ENCODE results near the gene TECPR1.

Gene TECPR1

DNA sequence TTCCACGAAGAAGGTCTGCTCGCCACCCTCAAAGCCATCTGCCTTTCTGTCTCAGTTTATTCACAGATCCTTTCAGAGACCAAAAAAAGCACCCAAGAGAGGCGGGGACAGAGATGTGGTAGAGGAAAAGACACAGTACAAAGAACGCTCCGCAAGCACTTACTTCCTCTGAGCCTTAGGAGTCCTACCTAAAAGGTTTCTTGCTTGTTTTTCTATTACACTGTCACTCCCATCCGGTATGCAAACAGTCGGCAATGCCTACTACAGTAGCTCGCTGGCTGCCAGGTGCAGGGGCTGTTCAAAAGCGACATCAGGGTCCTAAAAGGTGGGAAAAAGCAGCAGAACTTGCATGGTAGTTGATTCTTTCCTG, 816 bp downstream of the TECPR1 start:
- H3K4me3 ChIP-seq (ENCODE audit: low read depth, low read length) = peak overlapping the region; percentile 92
- ChIA-PET CTCF (interaction anchor here (0.5 to 1.1 kb wide), 4 partner anchors 10 to 271 kb away, joined by 3 to 4 read pairs (median 3); partner anchors contain the start of gene BAIAP2L1), POLR2A (no interaction called here)
- peaks cover 4% of the 10 kb centered on the region in 2 experiments for H3K36me3 ChIP-seq (ENCODE audit: control insufficient read depth in 2 of 2, insufficient read depth in 1 of 2, low read length in 2 of 2)
- peaks cover 2% of the 10 kb centered on the region; the same call in 1 of the 2 replicates for H3K4me1 ChIP-seq (ENCODE audit: control insufficient read depth, insufficient read depth, low read length)
- no peaks in the 10 kb centered on the region for H3K9me3 ChIP-seq (ENCODE audit: control insufficient read depth, insufficient read depth, low read depth, low read length)
- H3K27ac ChIP-seq (ENCODE audit: extremely low read depth, low read depth, low read length) = no peak overlapping the region; the same call in 1 of the 2 replicates
- no peak for TF ChIP-seq KLF10 (tag by site-specific recombination; IDR thresholded peaks at IDR 0.05)
- TF ChIP-seq ZNF280C (tag by site-specific recombination; IDR thresholded peaks at IDR 0.05) = no peak
- TF ChIP-seq ZNF202 (tag by site-specific recombination; IDR thresholded peaks at IDR 0.05; ENCODE audit: borderline replicate concordance) = no peak
- TF ChIP-seq ZNF514 (tag by site-specific recombination; IDR thresholded peaks at IDR 0.05) = no peak
- no peak for TF ChIP-seq SCRT1 (tag by site-specific recombination; IDR thresholded peaks at IDR 0.05; ENCODE audit: borderline replicate concordance)
- no peak for TF ChIP-seq FEZF1 (tag by site-specific recombination; IDR thresholded peaks at IDR 0.05)
- TF ChIP-seq, protein P1, sequence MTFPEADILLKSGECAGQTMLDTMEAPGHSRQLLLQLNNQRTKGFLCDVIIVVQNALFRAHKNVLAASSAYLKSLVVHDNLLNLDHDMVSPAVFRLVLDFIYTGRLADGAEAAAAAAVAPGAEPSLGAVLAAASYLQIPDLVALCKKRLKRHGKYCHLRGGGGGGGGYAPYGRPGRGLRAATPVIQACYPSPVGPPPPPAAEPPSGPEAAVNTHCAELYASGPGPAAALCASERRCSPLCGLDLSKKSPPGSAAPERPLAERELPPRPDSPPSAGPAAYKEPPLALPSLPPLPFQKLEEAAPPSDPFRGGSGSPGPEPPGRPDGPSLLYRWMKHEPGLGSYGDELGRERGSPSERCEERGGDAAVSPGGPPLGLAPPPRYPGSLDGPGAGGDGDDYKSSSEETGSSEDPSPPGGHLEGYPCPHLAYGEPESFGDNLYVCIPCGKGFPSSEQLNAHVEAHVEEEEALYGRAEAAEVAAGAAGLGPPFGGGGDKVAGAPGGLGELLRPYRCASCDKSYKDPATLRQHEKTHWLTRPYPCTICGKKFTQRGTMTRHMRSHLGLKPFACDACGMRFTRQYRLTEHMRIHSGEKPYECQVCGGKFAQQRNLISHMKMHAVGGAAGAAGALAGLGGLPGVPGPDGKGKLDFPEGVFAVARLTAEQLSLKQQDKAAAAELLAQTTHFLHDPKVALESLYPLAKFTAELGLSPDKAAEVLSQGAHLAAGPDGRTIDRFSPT (tag by site-specific recombination; IDR thresholded peaks at IDR 0.05) = no peak
- no peak for TF ChIP-seq SP3 (tag by site-specific recombination; IDR thresholded peaks at IDR 0.05)
- no peak for TF ChIP-seq ZNF433 (tag by site-specific recombination; IDR thresholded peaks at IDR 0.05; ENCODE audit: low read depth)

DNA sequence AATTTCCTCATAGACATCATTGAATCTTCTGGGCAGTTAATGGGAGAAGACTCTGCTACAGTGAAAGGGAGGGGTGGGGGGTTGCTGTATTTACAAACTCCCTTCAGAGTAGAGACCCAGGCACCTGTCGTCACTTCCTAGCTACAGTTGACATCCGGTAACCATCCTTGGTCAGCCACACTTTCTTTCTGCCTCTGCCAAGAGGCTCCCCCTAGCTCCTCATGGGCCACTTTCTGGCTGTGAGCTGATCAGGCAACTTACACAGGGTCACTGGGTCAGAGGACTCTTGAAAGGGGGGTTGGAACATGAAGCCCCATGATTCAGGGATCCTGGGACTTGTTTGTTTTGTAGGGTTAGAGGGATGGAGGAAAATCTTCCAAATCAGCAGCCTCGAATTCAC, 1.2 kb downstream of the TECPR1 start:
- TF ChIP-seq AEBP2 (tag by site-specific recombination; IDR thresholded peaks at IDR 0.05; ENCODE audit: borderline replicate concordance) (no peak), SP2 (tag by site-specific recombination; IDR thresholded peaks at IDR 0.05) (no peak), ZNF776 (tag by site-specific recombination; IDR thresholded peaks at IDR 0.05; ENCODE audit: borderline replicate concordance) (no peak), ZNF146 (tag by site-specific recombination; IDR thresholded peaks at IDR 0.05) (no peak), SCRT2 (tag by site-specific recombination; IDR thresholded peaks at IDR 0.05) (0 out of 2 replicates have a peak, but pooled peaks have one; percentile 19), ZNF274 (IDR thresholded peaks at IDR 0.05; ENCODE audit: low read length) (no peak), ZNF274 (tag by site-specific recombination; IDR thresholded peaks at IDR 0.05; ENCODE audit: borderline replicate concordance) (no peak)
- Histone ChIP-seq H3K36me3 (ENCODE audit: control insufficient read depth in 2 of 2, insufficient read depth in 1 of 2, low read length in 2 of 2) (peaks cover 4% of the 10 kb centered on the region in 2 experiments), H3K27ac (ENCODE audit: extremely low read depth, low read depth, low read length) (no peak overlapping the region), H3K4me1 (ENCODE audit: control insufficient read depth, insufficient read depth, low read length) (peaks cover 2% of the 10 kb centered on the region; the same call in 1 of the 2 replicates), H3K4me3 (ENCODE audit: low read depth, low read length) (no peak overlapping the region), H3K9me3 (ENCODE audit: control insufficient read depth, insufficient read depth, low read depth, low read length) (no peaks in the 10 kb centered on the region)
- CTCF ChIA-PET = interaction anchor here (0.7 to 1.1 kb wide), 2 partner anchors 11 to 150 kb away, joined by 3 read pairs; partner anchors contain the start of gene BAIAP2L1
- POLR2A ChIA-PET = no interaction called here

DNA sequence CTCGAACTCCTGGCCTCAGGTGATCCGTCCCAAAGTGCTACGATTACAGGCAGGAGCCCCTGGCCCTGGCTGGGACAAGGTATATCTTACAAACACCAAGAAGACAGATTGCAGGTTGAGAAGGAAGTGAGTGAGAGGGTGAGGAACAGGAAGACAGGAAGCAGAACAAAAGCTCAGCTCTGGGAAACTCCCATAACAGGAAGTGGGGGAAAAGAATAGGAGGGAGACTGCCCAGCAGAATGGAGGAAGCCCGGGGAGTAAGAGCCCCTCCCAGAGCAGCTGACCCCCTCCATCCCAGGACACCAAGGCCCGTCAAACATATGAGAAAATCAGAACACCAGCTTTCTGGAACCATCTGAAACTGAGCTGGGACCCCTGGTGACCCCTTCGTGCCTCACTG, 2.9 kb downstream of the TECPR1 start:
- Histone ChIP-seq H3K4me1 (ENCODE audit: control insufficient read depth, insufficient read depth, low read length) (peaks cover 2% of the 10 kb centered on the region; the same call in 1 of the 2 replicates), H3K27ac (ENCODE audit: extremely low read depth, low read depth, low read length) (no peak overlapping the region), H3K4me3 (ENCODE audit: low read depth, low read length) (no peak overlapping the region), H3K36me3 (ENCODE audit: control insufficient read depth in 2 of 2, insufficient read depth in 1 of 2, low read length in 2 of 2) (peaks cover 1 to 4% of the 10 kb centered on the region in 2 experiments; a peak in 2 of 3 replicates), H3K9me3 (ENCODE audit: control insufficient read depth, insufficient read depth, low read depth, low read length) (no peaks in the 10 kb centered on the region)
- ChIA-PET POLR2A (no interaction called here), CTCF (interaction anchor here (0.6 kb wide), 1 partner anchor 17 kb away, joined by 4 read pairs; no protein-coding TSS in a partner anchor)
- TF ChIP-seq, protein P2, sequence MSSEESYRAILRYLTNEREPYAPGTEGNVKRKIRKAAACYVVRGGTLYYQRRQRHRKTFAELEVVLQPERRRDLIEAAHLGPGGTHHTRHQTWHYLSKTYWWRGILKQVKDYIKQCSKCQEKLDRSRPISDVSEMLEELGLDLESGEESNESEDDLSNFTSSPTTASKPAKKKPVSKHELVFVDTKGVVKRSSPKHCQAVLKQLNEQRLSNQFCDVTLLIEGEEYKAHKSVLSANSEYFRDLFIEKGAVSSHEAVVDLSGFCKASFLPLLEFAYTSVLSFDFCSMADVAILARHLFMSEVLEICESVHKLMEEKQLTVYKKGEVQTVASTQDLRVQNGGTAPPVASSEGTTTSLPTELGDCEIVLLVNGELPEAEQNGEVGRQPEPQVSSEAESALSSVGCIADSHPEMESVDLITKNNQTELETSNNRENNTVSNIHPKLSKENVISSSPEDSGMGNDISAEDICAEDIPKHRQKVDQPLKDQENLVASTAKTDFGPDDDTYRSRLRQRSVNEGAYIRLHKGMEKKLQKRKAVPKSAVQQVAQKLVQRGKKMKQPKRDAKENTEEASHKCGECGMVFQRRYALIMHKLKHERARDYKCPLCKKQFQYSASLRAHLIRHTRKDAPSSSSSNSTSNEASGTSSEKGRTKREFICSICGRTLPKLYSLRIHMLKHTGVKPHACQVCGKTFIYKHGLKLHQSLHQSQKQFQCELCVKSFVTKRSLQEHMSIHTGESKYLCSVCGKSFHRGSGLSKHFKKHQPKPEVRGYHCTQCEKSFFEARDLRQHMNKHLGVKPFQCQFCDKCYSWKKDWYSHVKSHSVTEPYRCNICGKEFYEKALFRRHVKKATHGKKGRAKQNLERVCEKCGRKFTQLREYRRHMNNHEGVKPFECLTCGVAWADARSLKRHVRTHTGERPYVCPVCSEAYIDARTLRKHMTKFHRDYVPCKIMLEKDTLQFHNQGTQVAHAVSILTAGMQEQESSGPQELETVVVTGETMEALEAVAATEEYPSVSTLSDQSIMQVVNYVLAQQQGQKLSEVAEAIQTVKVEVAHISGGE (tag by site-specific recombination; conservative IDR thresholded peaks at IDR 0.05; ENCODE audit: low read depth) = peak; percentile 61
- TF ChIP-seq IKZF3 (tag by site-specific recombination; IDR thresholded peaks at IDR 0.05) = no peak

Data from HEK293 (cell line).